Neuronal stem cell (in vitro differentiated cells): Measurements from ENCODE around the gene PPFIBP1.

Experiments
- DNase-seq: peaks from one replicate; pipeline ENCODE4 v3.0.0-alpha.2; 2013; ENCODE audit warnings: low spot score
- H2AFZ ChIP-seq: one replicate; pipeline ENCODE4 v1.6.1; 2013; ENCODE audit warnings: mild to moderate bottlenecking, low read length, inconsistent platforms
- H2AK5ac ChIP-seq: 2 replicates; pipeline ENCODE4 v1.6.1; 2013; ENCODE audit warnings: low read depth, mild to moderate bottlenecking, inconsistent platforms, low read length, moderate library complexity, mixed read lengths
- H2BK120ac ChIP-seq: 2 replicates; pipeline ENCODE4 v1.6.1; 2013; ENCODE audit warnings: low read depth, mild to moderate bottlenecking, inconsistent platforms, low read length, moderate library complexity, mixed read lengths
- H2BK12ac ChIP-seq: one replicate; pipeline ENCODE4 v1.6.1; 2013; ENCODE audit warnings: low read length, inconsistent platforms
- H2BK15ac ChIP-seq: 2 replicates; pipeline ENCODE4 v1.6.1; 2013; ENCODE audit warnings: mild to moderate bottlenecking, low read length, inconsistent platforms, mixed read lengths
- H2BK5ac ChIP-seq: one replicate; pipeline ENCODE4 v1.6.1; 2013; ENCODE audit warnings: inconsistent platforms, mild to moderate bottlenecking, low read length, moderate library complexity
- H3K14ac ChIP-seq: one replicate; pipeline ENCODE4 v1.6.1; 2013; ENCODE audit warnings: low read length, inconsistent platforms
- H3K18ac ChIP-seq: 2 replicates; pipeline ENCODE4 v1.6.1; 2013; ENCODE audit warnings: low read length, inconsistent platforms
- H3K23ac ChIP-seq: 2 replicates; pipeline ENCODE4 v1.6.1; 2013; ENCODE audit warnings: low read depth, mild to moderate bottlenecking, mixed read lengths, low read length, inconsistent platforms; ENCODE audit not compliant: poor library complexity
- H3K27ac ChIP-seq: replicated peaks from 3 replicates; pipeline ENCODE4 v1.5.1; 2013; ENCODE audit warnings: low read length, inconsistent platforms
- H3K27me3 ChIP-seq, 3 experiments: 2 replicates each; pipeline ENCODE4 v1.6.1; 2013; ENCODE audit warnings: low read length in 3 of 3, mild to moderate bottlenecking in 2 of 3, inconsistent platforms in 1 of 3, low read depth in 1 of 3, mixed read lengths in 1 of 3, moderate library complexity in 1 of 3; ENCODE audit not compliant: control insufficient read depth in 3 of 3, insufficient read depth in 3 of 3
- H3K36me3 ChIP-seq, 2 donors: replicated peaks in 1 of 2; 2 replicates each; pipeline ENCODE4 v1.6.1; 2013; ENCODE audit warnings: low read length in 2 of 2; ENCODE audit not compliant: control insufficient read depth in 2 of 2, insufficient read depth in 2 of 2
- H3K4ac ChIP-seq: 2 replicates; pipeline ENCODE4 v1.6.1; 2013; ENCODE audit warnings: inconsistent platforms, mild to moderate bottlenecking, low read length, moderate library complexity
- H3K4me1 ChIP-seq, 2 donors: 1 replicate in 1 of 2; 2 replicates in 1 of 2; pipeline ENCODE4 v1.6.1; 2013; ENCODE audit warnings: low read length in 2 of 2, low read depth in 1 of 2; ENCODE audit not compliant: control insufficient read depth in 2 of 2, insufficient read depth in 1 of 2
- H3K4me2 ChIP-seq: one replicate; pipeline ENCODE4 v1.6.1; 2013; ENCODE audit warnings: mild to moderate bottlenecking, low read length, inconsistent platforms; ENCODE audit not compliant: insufficient read depth, poor library complexity, severe bottlenecking
- H3K4me3 ChIP-seq, 2 donors: 2 replicates each; pipeline ENCODE4 v1.5.1; 2013; ENCODE audit warnings: low read length in 2 of 2, mild to moderate bottlenecking in 2 of 2, inconsistent platforms in 1 of 2, moderate library complexity in 1 of 2
- H3K79me1 ChIP-seq: one replicate; pipeline ENCODE4 v1.6.1; 2013; ENCODE audit warnings: low read depth, mild to moderate bottlenecking, inconsistent platforms, low read length, moderate library complexity
- H3K9ac ChIP-seq: one replicate; pipeline ENCODE4 v1.6.1; 2013; ENCODE audit warnings: mild to moderate bottlenecking, low read depth, low read length, inconsistent platforms; ENCODE audit not compliant: poor library complexity
- H3K9me3 ChIP-seq, 2 donors: replicated peaks in 1 of 2; 2 replicates each; pipeline versions ENCODE3 to v1.6.1; 2013; ENCODE audit warnings: low read length in 2 of 2, mild to moderate bottlenecking in 2 of 2, inconsistent platforms in 1 of 2, low read depth in 1 of 2, mixed read lengths in 1 of 2, moderate library complexity in 1 of 2; ENCODE audit not compliant: control insufficient read depth in 2 of 2, insufficient read depth in 1 of 2
- H4K8ac ChIP-seq: one replicate; pipeline ENCODE4 v1.6.1; 2013; ENCODE audit warnings: low read depth, mild to moderate bottlenecking, inconsistent platforms, low read length, moderate library complexity
- H4K91ac ChIP-seq: one replicate; pipeline ENCODE4 v1.6.1; 2013; ENCODE audit warnings: low read length, low read depth, mild to moderate bottlenecking, inconsistent platforms; ENCODE audit not compliant: poor library complexity
- WGBS, 2 donors: extraction: QIAGEN DNeasy Blood & Tissue Kit; methylation state at CpG; one replicate each; pipeline ENCODE4 v1.1.7; 2013; ENCODE audit warnings: missing lambda C conversion rate in 2 of 2, mixed read lengths in 1 of 2; ENCODE audit not compliant: insufficient read length in 2 of 2, insufficient replicate concordance in 1 of 2; ENCODE audit errors: extremely low coverage in 2 of 2; 5-methylcytosine and 5-hydroxymethylcytosine counted together

PPFIBP1 gene

DNA sequence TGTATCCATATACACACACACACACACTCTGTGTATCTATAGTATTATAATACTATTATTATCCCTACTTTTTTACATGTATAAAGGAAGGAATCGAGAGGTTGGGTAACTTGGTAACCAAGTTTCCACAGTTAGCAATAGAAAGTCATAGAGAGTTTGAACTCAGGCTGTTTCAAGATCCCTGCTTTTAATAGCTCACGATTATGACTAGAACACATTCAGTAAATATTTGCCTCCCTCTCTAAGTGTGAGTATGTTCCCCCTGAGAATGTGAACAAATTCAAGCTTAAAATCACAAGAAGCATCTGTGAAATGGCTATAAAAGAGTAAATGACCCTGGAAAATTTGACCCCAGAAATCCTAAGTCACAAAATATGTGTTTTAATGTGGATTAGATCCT lies 161.3 kb downstream of the PPFIBP1 start:
- Histone ChIP-seq H3K4me2 (no peak overlapping the region), H3K4ac (no peak overlapping the region), H2BK12ac (no peak overlapping the region), H3K14ac (no peak overlapping the region), H3K23ac (no peak overlapping the region), H3K27ac (no peak overlapping the region), H2BK15ac (no peak overlapping the region), H3K18ac (no peak overlapping the region), H2AK5ac (no peak overlapping the region), H3K9me3 (no peaks in the 10 kb centered on the region), H3K79me1 (no peaks in the 10 kb centered on the region), H3K4me1 (no peaks in the 10 kb centered on the region), H4K8ac (no peak overlapping the region), H2BK120ac (no peak overlapping the region), H4K91ac (no peak overlapping the region), H3K9ac (no peak overlapping the region), H2AFZ (no peak overlapping the region), H3K27me3 (no peaks in the 10 kb centered on the region), H3K4me3 (no peak overlapping the region), H2BK5ac (no peak overlapping the region), H3K36me3 (peaks cover 6 to 63% of the 10 kb centered on the region in 2 donors)
- no CpG with 5 or more reads among the region's 2 CpGs for WGBS, 2 donors
- no peak for DNase-seq

- Histone ChIP-seq H3K4me3 (no peak overlapping the region), H4K8ac (no peak overlapping the region), H3K9me3 (no peaks in the 10 kb centered on the region), H2BK120ac (no peak overlapping the region), H3K4me2 (no peak overlapping the region), H2AFZ (no peak overlapping the region), H3K27me3 (no peaks in the 10 kb centered on the region), H2BK15ac (no peak overlapping the region), H3K27ac (no peak overlapping the region), H3K23ac (no peak overlapping the region), H3K4me1 (no peaks in the 10 kb centered on the region), H3K18ac (no peak overlapping the region), H2AK5ac (no peak overlapping the region), H3K79me1 (no peaks in the 10 kb centered on the region), H3K9ac (no peak overlapping the region), H3K4ac (no peak overlapping the region), H4K91ac (no peak overlapping the region), H3K36me3 (peaks cover 6 to 59% of the 10 kb centered on the region in 2 donors), H2BK12ac (no peak overlapping the region), H3K14ac (no peak overlapping the region), H2BK5ac (no peak overlapping the region)
- no peak for DNase-seq
Observed at GRCh38 chr12:27686147-27686546, 162.1 kb downstream of the PPFIBP1 start.

- Histone ChIP-seq H3K4me3 (no peak overlapping the region), H2BK12ac (no peak overlapping the region), H3K9me3 (no peaks in the 10 kb centered on the region), H2AFZ (no peak overlapping the region), H4K91ac (no peak overlapping the region), H4K8ac (no peak overlapping the region), H3K4me1 (no peaks in the 10 kb centered on the region), H3K23ac (no peak overlapping the region), H2BK120ac (no peak overlapping the region), H3K36me3 (peaks cover 6 to 68% of the 10 kb centered on the region in 2 donors), H3K9ac (no peak overlapping the region), H3K27me3 (no peaks in the 10 kb centered on the region), H2BK5ac (no peak overlapping the region), H3K18ac (no peak overlapping the region), H2AK5ac (no peak overlapping the region), H3K4me2 (no peak overlapping the region), H3K14ac (no peak overlapping the region), H3K79me1 (no peaks in the 10 kb centered on the region), H2BK15ac (no peak overlapping the region), H3K27ac (no peak overlapping the region), H3K4ac (no peak overlapping the region)
- no CpG with 5 or more reads among the region's 3 CpGs for WGBS, 2 donors
- DNase-seq: no peak
Observed at GRCh38 chr12:27688671-27689070, 164.7 kb downstream of the PPFIBP1 start.

GRCh38 chr12:27689558-27690180 lies 165.7 kb downstream of the PPFIBP1 start:
- Histone ChIP-seq H3K18ac (no peak overlapping the region), H3K9me3 (no peaks in the 10 kb centered on the region), H3K4me1 (no peaks in the 10 kb centered on the region), H3K9ac (no peak overlapping the region), H3K23ac (no peak overlapping the region), H2BK12ac (no peak overlapping the region), H3K79me1 (no peaks in the 10 kb centered on the region), H3K27ac (no peak overlapping the region), H4K8ac (no peak overlapping the region), H2BK5ac (no peak overlapping the region), H2AFZ (no peak overlapping the region), H3K4me3 (no peak overlapping the region), H2AK5ac (no peak overlapping the region), H3K4ac (no peak overlapping the region), H3K14ac (no peak overlapping the region), H3K4me2 (no peak overlapping the region), H4K91ac (no peak overlapping the region), H2BK15ac (no peak overlapping the region), H3K27me3 (no peaks in the 10 kb centered on the region), H2BK120ac (no peak overlapping the region), H3K36me3 (peaks cover 6 to 70% of the 10 kb centered on the region in 2 donors)
- DNase-seq: no peak
- whole genome bisulfite sequencing, 2 donors: no CpG with 5 or more reads among the region's 13 CpGs
